GM19023 (cell line): ENCODE data around the gene MICU2.

Source experiments
- ATAC-seq: cut with Tn5 transposase; IDR thresholded peaks from one replicate; pipeline ENCODE4 v1.9.1; 2021; ENCODE audit warnings: mild to moderate bottlenecking, moderate library complexity; ENCODE audit not compliant: unreplicated experiment

The MICU2 gene, protein sequence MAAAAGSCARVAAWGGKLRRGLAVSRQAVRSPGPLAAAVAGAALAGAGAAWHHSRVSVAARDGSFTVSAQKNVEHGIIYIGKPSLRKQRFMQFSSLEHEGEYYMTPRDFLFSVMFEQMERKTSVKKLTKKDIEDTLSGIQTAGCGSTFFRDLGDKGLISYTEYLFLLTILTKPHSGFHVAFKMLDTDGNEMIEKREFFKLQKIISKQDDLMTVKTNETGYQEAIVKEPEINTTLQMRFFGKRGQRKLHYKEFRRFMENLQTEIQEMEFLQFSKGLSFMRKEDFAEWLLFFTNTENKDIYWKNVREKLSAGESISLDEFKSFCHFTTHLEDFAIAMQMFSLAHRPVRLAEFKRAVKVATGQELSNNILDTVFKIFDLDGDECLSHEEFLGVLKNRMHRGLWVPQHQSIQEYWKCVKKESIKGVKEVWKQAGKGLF

DNA sequence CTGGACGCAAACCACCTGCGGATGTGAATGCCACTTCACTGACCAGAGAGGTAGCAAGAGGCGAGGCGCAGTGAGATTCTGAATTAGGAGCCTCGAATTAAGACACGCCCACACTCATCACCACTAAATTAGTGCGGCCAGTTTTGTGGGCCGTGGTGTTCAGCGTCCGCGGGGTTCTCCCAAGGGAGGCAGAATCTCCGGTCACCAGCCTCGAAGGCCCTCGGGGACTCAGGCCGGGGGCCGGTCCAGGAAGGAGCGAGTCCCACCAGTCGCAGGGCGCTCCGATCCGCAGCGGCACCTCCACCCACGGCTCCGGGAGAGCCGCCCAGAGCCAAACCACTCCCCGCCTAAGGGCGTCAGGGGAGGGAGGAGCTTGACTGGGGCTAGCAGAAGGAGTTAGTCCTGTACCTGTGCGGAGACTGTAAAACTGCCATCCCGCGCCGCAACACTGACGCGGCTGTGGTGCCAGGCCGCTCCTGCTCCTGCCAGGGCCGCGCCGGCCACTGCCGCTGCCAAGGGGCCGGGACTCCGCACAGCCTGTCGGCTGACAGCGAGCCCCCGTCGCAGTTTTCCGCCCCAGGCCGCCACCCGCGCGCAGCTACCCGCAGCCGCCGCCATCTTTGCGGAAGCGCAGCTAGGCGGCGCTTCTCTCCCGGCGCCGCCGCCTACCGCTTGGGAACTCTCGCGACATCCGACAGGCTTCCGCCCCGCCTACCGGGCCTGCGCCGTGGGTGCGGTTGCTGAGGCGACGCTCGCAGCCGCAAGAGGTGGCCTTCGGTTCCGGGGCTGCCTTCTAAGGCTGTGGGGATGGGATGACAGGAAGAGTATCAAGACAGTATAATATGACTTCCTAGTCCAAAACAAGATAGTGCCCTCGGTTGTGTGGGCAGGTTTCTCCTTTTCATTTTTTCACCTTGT, at the start of gene MICU2:
MICU2 (minus strand) TSS at position 640 of the 918 bp plus-strand sequence; CDS start at position 618, 22 bp downstream.
- peak; percentile 97 for ATAC-seq

DNA sequence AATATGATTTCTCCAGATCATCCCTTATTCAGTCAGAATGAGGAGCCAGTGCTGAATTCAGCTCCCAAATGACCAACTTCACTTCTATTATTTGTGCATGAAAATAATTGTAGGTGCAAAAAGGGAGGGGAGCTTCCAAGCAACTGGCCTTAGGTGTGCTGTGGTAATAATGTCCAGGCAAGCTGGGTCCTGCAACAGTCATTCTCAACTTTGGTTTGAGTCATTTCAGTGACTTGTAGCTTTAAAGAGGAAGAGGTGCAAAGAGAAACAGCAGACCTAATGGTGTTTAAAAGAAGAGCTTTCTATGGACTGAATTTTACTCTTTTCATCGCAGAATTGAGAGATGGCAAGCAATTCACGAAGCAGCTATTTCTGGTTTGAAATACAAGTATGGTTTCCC, 37.7 kb upstream of the MICU2 start:
- ATAC-seq, result no peak

DNA sequence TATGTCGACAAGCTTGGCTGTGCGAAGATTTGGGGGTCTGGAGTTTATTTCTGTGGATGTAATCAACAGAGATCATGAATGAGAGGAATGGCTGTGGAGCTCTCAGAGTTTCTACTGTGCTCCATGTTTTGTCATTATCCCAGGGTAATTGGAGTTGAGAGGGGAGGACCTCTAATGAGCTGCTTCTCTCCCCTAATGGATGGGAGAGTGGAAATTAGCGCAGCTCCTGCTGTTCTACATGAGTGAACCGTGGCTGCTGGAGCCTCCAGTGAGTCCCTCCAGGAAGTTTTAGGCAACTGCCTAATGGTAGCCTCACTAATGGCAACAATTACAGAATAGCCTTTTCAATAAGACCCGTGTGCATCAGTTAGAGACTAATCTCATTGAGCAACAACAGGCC, 35.6 kb upstream of the MICU2 start:
- no peak for ATAC-seq

DNA sequence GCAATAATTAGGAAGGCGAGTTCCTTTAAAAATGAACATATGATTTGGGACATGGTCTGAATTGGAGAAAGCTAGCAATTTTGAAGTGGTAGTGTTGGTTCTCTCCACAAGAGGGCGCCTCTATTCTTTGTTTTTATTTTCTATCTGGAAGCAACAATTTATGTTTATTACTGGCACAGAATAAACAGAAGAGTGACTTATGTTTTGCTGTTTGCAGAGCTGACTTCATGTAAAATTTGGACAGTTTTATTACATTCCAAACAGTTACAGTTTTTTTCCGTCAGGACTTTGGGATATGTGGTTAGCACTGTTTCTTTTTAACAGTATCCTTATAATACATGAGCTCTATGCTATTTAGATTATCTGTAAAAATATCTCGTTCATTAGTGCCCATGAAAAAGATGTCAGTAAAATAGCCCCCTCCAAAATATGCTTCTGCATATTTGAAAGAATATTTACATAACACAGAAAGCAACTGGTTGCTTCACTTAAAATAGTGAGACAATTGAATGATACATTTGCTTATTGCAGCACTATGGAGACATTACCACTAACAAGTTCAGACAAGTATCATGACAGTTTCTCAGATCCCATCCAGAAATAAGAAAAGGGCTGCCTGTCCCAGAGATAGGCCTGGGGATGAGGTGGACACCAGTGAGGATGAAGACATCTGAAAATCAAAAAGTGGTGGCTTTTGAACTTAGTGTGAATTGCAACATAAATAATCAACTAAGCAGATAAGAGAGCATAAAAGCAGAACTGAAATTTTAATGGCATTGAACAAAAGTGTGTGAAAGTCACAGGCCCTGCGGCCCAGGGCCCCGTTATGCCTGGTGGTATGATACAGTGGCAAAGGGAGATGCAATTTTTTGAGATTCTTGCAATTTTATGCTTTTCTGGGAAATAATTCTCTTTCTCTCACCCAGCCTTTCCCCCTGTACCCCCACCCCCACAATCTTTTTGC, 34.6 kb upstream of the MICU2 start:
- ATAC-seq, result no peak

DNA sequence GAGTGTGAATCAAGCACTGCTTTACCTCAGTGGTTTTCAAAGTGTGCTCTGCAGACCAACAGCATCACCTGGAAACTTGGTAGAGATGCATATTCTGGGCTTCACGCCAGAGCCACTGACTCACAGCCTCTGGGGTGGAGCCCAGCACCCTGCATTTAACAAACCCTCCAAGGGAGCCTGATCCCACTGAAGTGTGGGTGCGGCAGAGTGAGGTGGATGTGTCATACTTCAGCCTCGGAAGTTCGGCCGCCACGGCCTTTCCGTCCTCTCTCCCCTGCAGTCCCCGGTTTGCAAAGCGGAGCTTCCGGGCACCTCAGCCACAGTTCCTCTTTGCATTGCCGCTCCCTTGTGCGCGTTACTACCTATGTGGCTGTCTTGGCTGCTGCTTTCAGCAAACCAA, 33.3 kb upstream of the MICU2 start:
- no peak for ATAC-seq

DNA sequence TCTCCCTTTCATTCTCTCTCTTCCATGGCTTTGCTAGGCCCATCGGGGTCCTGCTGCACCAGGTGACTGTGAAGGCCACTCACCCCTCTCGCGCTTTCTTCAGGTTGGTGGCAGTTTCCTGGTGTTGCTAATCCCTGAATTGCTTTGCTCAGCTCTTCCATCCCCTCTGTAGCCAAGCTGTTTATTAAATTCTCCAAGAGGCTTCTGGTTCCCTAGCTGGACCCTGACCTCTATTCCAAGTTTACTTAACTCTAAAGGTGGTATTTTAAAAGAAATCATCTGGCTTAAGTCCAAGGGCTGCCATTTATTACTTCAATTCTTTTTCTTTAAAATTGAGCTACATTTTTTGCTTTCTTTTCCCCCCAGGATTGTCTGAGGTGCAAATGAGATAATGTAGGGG, 32.7 kb upstream of the MICU2 start:
- no peak for ATAC-seq

DNA sequence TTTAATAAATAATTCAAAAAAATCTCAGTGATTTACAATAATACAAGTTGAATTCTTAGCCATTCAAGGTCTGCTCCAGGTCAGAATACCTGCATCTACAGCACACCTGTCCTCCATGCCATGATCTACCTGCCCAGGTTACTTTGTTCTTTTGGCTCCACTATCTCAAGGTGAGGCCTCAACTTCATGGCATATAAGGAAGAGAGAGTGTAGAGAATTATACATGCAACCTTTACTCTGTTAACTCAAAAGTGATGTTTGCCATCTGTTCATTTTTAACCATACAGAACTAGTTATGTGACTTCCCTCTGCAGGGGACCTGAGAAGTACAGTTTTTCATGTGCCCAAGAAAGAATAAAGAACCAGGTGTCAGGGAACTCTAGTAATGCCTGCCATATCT, 28.2 kb upstream of the MICU2 start:
- ATAC-seq, result no peak

DNA sequence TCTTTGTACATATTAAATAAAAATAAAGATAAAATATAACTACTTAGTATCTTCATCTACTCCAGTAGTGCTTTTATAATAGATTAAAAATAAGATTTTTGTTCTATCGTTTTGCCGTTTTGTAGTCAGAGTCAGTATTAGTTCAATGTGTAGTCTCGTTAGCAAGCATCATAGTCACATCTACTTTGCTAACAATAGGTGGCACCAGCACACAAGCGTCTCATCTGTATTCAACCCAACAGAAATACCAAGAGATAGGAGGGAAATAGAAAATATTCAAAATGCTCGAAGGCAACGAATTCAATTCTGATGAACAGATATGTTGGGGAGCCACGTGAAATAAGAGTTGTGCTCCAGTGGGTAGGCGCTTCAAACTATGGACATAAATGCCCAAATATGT, 21.4 kb upstream of the MICU2 start:
- ATAC-seq, result no peak

DNA sequence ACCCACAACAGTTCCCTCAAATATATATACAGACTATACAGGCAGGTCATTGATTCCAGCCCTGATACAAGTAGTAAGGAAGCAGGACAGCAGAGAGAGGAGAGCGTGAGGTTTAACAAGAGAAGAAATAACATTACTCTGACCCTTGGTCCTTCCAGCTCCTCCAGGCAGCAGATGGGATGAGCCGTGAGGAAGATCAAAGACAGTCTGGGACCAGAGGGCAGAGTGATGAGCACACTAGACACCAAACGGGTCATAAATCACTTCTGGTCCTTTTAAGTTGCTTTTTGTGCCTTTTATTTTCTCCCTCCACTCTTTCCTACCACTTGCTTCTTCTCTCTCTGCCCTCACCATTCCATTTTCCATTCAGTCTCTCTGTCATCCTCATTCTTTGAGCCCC, 16.9 kb upstream of the MICU2 start:
- ATAC-seq, result no peak

DNA sequence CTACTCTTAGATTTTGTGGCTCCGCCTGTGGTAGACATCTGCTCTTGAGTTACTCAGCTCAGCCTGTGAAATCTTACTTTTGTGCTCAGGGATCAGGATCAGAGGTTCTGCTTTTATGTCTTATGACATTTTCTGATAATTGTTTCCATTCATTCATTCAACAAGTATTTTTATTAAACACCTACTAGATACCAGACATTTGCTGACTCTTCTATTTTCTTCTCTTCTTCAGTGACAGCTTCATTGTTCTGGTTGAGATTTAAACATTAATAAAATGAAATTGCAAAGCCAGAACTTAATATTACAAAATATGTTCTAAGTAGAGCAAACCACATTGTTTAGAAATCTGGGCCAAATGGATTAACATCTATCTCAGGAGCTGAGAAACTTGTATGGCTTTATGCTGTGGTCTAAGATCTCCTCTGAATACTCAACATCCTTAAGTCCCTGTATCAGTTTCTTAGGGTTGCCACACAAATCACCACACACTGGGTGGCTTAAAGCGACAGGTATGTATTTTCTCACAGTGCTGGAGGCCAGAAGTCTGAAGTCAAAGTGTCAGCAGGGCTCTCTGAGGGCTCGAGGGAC, 15.8 kb upstream of the MICU2 start:
- ATAC-seq, result no peak

DNA sequence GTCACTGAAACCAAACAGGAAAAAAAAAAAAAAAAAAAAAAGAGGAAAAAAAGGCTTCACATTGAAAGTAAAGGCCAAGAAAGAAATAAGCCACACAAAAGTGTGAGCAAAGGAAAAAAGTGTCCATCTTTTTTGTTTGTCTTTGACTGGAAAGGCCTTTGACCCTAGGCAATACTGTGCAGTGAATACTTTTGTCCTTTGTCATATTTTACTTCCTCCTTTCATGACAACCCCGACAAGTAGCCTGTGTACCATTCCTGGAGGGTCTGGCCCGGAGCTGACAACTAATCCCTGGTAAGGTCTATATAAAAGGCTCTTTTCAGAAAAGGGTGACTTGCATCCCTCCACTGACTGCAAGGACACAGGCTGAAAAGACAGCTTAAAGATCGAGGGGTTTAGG, 12.9 kb upstream of the MICU2 start:
- no peak for ATAC-seq

DNA sequence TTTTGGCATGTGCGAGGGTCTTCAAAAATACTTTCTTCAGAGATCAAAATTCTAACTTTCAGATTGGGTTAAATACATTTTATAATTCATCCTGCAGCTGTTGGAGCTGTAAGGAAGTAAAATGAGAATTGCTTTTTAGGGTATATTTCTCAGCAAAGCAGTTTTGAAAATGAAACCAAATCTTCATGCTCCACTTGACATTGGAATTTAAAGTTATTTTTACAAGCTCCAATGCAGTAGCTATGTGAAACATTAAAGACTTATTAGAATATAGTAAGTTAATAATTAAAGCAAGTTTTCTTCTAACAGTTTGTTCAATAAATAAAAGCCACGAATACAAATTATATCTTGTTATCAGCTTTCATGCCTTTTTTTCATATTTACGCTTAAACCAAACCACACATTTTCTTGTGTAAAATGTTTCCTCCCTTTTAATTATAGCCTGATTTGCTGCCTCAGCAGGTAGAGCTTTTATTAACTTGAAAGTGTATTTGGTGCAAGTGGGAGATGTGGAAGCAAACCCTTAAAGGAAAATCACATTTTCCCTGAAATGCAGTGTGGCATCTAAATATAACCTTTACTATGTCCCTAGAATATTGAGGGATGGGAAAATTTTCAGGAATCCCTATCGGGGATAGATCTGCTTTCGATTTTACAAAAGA, 12.4 kb upstream of the MICU2 start:
- no peak for ATAC-seq

DNA sequence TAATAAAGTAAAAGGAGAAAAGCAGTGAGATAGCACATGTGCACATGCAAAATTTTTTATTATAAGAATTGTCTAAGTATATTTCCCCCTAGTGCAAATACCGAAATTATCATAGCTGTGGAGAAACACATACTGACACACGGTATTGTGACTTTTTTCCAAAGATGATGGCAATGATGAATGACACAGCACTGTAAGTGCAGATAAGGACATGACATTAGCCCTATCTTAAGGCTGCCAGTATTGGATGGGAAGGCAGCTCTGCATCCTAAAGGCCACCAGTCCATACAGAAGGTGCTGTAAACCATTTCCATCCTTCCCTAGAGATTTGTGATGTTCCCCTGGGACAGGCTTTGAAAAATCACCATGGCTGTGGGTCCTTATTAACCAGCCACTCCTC, 11.5 kb upstream of the MICU2 start:
- no peak for ATAC-seq

DNA sequence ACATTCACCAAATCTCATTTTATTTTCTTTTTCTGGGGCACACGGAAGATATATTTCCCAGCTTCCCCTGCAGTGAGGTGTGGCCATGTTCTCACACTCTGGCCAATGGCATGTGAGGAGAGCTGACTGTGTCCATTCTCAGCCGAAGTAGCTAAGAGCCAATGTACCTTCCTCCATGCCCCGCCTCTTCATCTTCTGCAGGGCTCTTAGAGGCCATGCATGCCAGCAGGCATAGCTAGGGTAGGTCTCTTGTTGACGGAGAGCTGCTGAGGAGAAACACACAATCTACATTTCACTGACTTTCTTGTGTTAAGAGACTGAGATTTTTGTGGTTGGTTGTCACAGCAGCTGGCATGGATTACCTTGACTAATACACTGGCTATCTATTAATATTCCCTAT, 9.8 kb upstream of the MICU2 start:
- ATAC-seq, result no peak

DNA sequence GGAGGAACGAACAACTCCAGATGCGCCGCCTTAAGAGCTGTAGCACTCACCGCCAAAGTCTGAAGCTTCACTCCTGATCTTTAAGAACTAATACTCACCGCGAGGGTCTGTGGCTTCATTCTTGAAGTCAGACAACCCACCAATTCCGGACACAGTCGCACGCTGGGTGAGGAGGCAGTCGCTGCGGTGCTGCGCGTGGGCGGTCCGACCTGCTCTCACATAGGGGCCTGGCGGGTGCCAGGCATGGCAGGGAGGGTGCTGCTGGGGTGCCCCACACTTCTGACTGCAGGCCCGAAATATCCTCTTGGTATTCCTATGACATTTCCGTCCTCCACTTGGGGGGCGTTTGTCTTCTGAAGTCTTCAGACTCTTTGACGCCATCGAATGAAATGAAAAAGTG, 7.4 kb upstream of the MICU2 start:
- no peak for ATAC-seq

DNA sequence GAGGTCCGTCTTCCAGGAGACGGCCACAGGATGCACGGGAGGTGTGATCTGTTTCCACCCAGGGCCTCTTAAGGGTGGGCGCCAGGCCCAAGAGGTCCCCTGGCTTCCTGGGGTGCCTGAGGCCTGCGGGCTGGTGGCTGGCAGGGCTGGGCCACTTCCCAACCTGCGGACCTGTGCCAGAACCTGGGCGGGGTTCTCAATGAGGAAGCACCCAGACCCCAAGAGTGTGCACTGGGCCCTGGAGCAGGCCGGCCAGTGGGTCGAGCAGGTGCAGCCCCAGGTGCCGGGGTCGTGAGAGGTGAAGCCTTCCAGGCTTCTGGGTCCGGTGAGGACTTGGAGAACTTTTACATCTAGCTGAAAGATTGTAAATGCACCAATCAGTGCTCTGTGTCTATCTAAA, 6.7 kb upstream of the MICU2 start:
- no peak for ATAC-seq

DNA sequence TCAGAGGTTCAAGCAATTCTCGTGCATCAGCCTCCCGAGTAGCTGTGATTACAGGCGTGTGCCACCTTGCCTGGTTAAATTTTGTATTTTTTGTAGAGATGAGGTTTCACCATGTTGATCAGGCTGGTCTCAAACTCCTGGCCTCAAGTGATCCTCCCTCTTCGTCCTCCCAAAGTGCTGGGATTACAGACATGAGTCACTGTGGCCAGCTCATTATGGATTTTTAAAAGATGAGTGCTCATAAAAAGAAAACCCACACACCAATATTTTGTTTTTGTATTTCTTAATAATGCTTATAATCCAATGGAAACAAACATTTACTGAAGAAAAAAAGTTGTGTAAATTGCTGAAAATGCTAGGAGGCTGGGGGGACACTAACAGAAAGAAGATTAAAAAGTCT, 5.0 kb upstream of the MICU2 start:
- ATAC-seq, result no peak

DNA sequence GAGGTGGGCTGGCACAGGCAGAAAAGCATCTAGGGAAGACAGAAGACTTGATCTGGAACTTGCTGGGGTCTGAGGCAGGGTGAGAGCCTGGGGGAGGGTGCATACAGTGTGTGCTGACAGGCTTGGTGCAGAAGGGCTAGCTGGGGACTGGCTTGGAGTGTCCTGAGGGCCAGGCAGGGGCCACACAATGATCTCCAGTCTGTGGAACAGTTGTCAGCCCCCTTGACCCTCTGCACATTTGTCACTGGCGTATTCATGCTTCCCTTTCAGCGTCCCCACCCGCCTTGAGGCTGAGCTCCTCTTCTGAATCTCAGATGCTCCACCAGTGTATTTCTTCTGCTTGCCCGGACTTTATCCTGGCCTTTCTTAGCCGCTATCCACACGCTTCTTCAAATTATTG, 2.8 kb upstream of the MICU2 start:
- no peak for ATAC-seq

DNA sequence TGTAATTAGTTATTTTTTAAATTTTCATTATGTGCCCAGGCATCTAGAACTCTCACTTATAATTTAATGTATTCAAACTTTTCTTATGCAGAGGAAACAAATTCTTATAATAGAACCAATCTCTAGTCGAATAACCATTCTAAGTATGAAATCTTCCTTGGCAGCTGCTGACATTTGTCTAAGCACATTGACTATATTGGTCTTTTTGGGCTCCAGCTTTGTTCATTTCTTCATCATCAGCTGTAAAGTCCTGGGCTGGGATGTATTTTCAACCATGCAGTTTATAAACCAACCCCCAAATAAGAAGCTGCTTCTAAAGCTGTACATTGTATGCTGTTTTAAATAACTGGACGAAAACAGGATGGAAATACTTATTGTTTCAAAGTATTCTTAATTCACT, 2.3 kb upstream of the MICU2 start:
- no peak for ATAC-seq

DNA sequence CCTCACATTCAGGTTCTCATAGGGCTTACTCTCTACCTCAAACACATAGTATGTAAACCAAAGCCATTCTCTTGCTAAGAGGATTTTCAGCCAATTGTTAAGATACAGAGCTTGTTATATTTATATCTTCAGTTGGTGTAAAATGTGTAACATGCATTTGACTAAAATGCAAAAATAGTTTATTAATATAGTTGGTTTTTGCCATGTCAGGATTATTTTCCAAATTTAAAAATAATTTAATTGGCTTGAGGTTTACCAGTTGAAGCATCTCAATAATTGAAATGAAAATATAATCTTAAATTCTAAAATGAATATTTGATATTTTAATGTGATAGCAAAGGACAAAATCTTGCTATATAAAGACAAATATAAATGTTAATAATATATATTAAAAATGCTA, 7.2 kb downstream of the MICU2 start:
- ATAC-seq, result no peak
